ENCODE data around the gene EPB41L2. TPM values are rescaled to one million over a fixed set of nuclear protein-coding genes. Genes with fewer than 3 reads are reported as not detected.

EPB41L2 gene
- total RNA-seq, 1 experiment from 2014 or later = 199 TPM

GRCh38 chr6:130935978-130936377 lies 127.1 kb downstream of the EPB41L2 start:
- ATAC-seq = peak; percentile 24; the same call in 1 of the 2 replicates
- ChIA-PET POLR2A (no interaction called here), CTCF (no interaction called here)
- H3K9me3 ChIP-seq (ENCODE audit: control insufficient read depth, insufficient read depth, low read depth, low read length) = no peaks in the 10 kb centered on the region
- no peaks in the 10 kb centered on the region for H3K36me3 ChIP-seq (ENCODE audit: control insufficient read depth, insufficient read depth, low read length)
- peak overlapping the region; percentile 94 for H3K27ac ChIP-seq (ENCODE audit: low read length)
- in situ Hi-C loops (cut with HindIII; ENCODE audit: low pct_unique_long_range_greater_than_20kb, low sequenced_read_pairs) (no loop called here), intact Hi-C loops (cut with micrococcal nuclease; ENCODE audit: unreplicated experiment) (loop anchor here (10.0 kb wide), 1 partner anchor 129 kb away; the partner anchor contains the start of gene EPB41L2)
- no TSS peak for BruUV-seq (replicated peaks)
- DNase-seq (ENCODE audit: low read depth, low spot score) = no peak
- peaks cover 67% of the 10 kb centered on the region for H3K4me1 ChIP-seq (ENCODE audit: control insufficient read depth, insufficient read depth, low read length)
- H3K4me3 ChIP-seq (ENCODE audit: low read depth in 2 of 2, low read length in 2 of 2) = no peak overlapping the region
- TF ChIP-seq SIN3A (IDR thresholded peaks at IDR 0.05; ENCODE audit: borderline replicate concordance, insufficient read depth, low read depth, low read length) (no peak), POLR2AphosphoS5 (IDR thresholded peaks at IDR 0.05; ENCODE audit: low read depth, low read length) (0 out of 2 replicates have a peak, but pooled peaks have one; percentile 33), CTCF (IDR thresholded peaks at IDR 0.05) (no peak), REST (IDR thresholded peaks at IDR 0.05; ENCODE audit: insufficient read depth in 1 of 2, low read depth in 2 of 2, low read length in 1 of 2) (peak in 1 of 2 experiments; percentile 34; a peak in 2 of 4 replicates), TCF7L2 (IDR thresholded peaks at IDR 0.05; ENCODE audit: low read depth, low read length) (peak; percentile 76)
- no peaks in the 10 kb centered on the region for H3K27me3 ChIP-seq (ENCODE audit: control insufficient read depth, insufficient read depth, low read length)

- in situ Hi-C loops (cut with HindIII; ENCODE audit: low pct_unique_long_range_greater_than_20kb, low sequenced_read_pairs) = no loop called here
- DNase-seq (ENCODE audit: low read depth, low spot score) (no peak), ATAC-seq (no peak)
- Histone ChIP-seq H3K27ac (ENCODE audit: low read length) (peak overlapping the region; percentile 94), H3K9me3 (ENCODE audit: control insufficient read depth, insufficient read depth, low read depth, low read length) (no peaks in the 10 kb centered on the region), H3K4me1 (ENCODE audit: control insufficient read depth, insufficient read depth, low read length) (peaks cover 67% of the 10 kb centered on the region), H3K4me3 (ENCODE audit: low read depth in 2 of 2, low read length in 2 of 2) (no peak overlapping the region), H3K36me3 (ENCODE audit: control insufficient read depth, insufficient read depth, low read length) (no peaks in the 10 kb centered on the region), H3K27me3 (ENCODE audit: control insufficient read depth, insufficient read depth, low read length) (no peaks in the 10 kb centered on the region)
- ChIA-PET CTCF (no interaction called here), POLR2A (no interaction called here)
- intact Hi-C loops (cut with micrococcal nuclease; ENCODE audit: unreplicated experiment) = loop anchor here (10.0 kb wide), 1 partner anchor 130 kb away; the partner anchor contains the start of gene EPB41L2
- BruUV-seq (replicated peaks) = no TSS peak
- no peak for TF ChIP-seq SIN3A (IDR thresholded peaks at IDR 0.05; ENCODE audit: borderline replicate concordance, insufficient read depth, low read depth, low read length)
- TF ChIP-seq TCF7L2 (IDR thresholded peaks at IDR 0.05; ENCODE audit: low read depth, low read length) = no peak
- TF ChIP-seq REST (IDR thresholded peaks at IDR 0.05; ENCODE audit: insufficient read depth in 1 of 2, low read depth in 2 of 2, low read length in 1 of 2) = no peak
- no peak for TF ChIP-seq CTCF (IDR thresholded peaks at IDR 0.05)
- no peak for TF ChIP-seq POLR2AphosphoS5 (IDR thresholded peaks at IDR 0.05; ENCODE audit: low read depth, low read length)
Measured at GRCh38 chr6:130934848-130935585, 128.0 kb downstream of the EPB41L2 start.
